Myometrial cell (primary cell): ENCODE measurements around the gene REV1. TPM values are rescaled to one million over a fixed set of nuclear protein-coding genes. Genes with fewer than 3 reads are reported as not detected.

Experiments used
- total RNA-seq: library from RNA; depleted of rRNA; stranded (reverse); fragments of >200 nt; gene quantifications from 2 replicates; pipeline ENCODE4 v1.2.3, GENCODE V29; 2015

REV1 gene
- total RNA-seq: 11.5 and 15.2 TPM in 2 replicates

GRCh38 chr2:99489761-99490622, at the start of gene REV1:
Gene REV1 (minus strand): TSS chr2:99490017. CDS start chr2:99464975, 25,042 bp downstream.

Other genes with a start within 250 kb of the REV1 start
- gene LYG2, start 234.4 kb downstream of the REV1 start, total RNA-seq: not detected in 2 replicates
- 1.1 TPM in 1 of 2 replicates, not detected in the other for gene LYG1, start 188.8 kb downstream of the REV1 start, total RNA-seq
- 79.9 and 105 TPM in 2 replicates for gene TXNDC9, start 153.7 kb downstream of the REV1 start, total RNA-seq
- gene EIF5B, start 152.6 kb downstream of the REV1 start, total RNA-seq: 9.2 and 12.1 TPM in 2 replicates